Central memory CD4-positive, alpha-beta T cell (primary cell): ENCODE results near the gene ZNF625.

Experiments
- DNase-seq: peaks from one replicate; pipeline ENCODE4 v3.0.0; 2022
- total RNA-seq, 3 experiments: gene quantifications; one replicate each; lab custom pipeline; 2026; lab: John Stamatoyannopoulos, UW

The ZNF625 gene
- total RNA-seq = 0.05 to 0.19 (median 0.11) reads per million in 3 experiments

DNA sequence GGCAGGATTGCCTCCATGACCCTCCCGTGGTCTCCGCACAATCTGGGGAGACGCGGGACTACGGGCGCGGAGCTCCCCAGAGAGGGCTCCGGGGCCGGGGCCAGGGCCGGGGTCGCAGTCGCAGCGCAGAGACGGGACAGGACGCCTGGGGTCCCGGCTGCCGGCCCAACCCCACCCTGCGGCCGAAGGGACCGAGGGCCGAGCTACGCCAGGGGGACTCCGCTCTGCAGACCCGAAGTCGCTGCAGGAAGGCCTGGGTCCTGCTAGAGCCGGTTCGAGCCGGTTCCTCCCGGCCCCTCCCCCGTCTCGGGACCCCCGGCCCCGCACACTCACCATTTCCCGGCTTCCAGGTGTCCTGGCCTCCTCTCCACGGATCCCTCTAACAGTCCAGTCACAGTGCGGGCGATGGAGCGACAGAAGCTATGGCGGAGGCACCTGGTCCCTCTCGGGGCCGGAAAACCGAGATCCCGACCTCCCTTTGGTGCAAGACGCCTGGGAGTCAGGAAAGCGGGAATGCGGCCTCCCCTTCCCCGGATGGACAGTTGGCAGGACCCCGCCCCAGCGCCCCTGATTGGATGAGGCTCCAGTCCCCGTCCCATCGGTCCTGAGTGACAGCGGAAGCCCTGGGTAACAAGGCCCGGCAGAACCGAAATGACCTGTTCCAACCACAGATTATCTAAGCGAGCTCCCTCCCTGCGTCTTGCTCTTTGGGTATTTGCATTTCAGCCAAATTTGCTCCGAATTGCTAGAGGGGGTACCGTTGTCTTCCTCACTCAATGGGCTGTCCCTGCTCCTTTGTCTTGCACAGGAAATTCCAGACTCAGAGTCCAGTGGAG is at the start of gene ZNF625:
Gene ZNF625 (minus strand): TSS at position 512 of the 836 bp plus-strand sequence. CDS start 176 bp downstream, at position 336.
- no peak for DNase-seq

GRCh38 chr19:12205296-12205695 is 48.8 kb upstream of the ZNF625 start:
- no peak for DNase-seq

DNA sequence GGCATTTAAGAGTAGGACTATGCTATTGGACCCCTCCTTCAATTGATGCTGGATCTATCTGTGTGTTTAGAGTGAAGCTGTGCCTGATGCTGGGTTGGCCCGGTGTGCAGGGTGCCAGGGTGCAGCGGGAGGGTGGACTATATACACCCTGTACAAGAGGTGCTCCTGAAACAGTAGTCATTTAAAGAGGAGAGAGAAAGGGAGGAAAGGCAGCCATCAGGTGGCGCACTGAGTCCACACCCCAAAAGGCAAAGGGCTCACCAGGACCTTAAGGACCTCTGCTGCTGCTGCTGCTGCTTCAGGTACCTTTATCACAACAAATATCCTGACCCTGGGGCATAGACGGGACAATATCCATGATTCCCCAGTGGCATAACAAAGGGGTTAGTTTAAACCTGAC is 45.7 kb upstream of the ZNF625 start:
- DNase-seq = peak; percentile 42

GRCh38 chr19:12199757-12200419 is 43.4 kb upstream of the ZNF625 start:
- DNase-seq = no peak

- DNase-seq = no peak
Measured at GRCh38 chr19:12198136-12198535, 41.6 kb upstream of the ZNF625 start.

DNA sequence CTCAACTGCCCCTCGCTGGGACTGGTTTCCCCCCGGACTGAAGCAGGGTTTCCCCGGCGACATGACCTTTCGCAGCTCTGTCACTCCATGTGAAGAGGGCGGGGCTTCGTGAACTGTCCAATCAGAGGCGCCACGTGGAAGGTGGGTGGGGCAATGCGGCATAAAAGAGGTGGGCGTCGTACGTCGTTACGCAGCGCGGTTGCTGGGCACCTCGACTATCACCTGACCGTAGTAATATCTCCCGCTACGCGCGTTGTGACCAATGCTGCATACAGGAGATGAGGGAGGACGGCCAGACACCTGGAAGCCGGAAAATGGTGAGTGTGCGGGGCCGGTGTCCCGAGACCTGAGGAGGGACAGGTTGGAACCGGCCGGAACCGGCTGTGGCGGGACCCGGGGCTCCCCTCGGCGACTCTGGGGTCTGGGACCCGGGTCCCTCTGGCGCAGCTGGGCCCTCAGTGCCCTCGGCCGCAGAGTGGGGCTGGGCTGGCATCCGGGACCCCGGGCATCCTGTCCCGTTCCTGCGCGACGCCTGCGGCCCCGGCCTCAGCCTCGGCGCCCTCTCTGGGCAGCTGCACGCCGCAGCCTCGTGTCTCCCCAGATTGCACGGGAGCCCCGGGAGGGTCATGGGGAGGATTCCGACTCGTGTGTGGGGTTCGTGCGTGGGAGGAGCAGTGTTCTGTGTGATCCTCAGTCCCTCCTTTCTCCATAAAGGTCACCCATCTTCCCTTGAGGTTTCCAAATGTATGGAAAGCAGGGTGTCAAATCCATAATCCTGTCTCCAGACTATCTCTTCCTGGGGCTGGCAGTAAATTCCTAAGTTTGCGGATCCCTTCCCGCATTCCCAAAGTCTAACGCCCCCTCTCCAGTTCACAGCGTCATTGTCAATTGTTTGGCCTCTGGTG is 38.5 kb upstream of the ZNF625 start:
- peak; percentile 32 for DNase-seq

GRCh38 chr19:12187625-12188024 is 31.1 kb upstream of the ZNF625 start:
- no peak for DNase-seq

- no peak for DNase-seq
Measured at GRCh38 chr19:12180377-12180776, 23.8 kb upstream of the ZNF625 start.

- DNase-seq = no peak
Measured at GRCh38 chr19:12166626-12167025, 10.1 kb upstream of the ZNF625 start.

DNA sequence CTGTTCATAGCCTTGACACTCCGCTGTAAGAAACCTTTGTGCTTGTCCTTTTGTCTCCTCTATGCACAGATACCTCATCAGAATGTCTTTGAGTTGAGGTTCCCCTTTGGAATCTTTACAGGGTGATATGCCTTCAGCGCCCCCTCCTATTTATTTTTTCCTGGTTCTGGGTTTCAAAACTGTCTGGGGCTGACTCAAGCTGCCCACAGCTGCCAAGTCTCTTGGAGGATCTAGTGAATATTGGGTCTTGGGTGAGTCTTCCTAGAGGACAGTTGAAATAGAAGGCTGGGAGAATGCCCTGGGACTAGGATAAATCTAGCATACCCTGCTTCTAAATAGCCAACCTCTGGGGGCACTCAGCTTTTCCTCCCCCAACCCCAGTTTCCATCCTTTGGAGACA is 7.3 kb upstream of the ZNF625 start:
- DNase-seq = no peak

DNA sequence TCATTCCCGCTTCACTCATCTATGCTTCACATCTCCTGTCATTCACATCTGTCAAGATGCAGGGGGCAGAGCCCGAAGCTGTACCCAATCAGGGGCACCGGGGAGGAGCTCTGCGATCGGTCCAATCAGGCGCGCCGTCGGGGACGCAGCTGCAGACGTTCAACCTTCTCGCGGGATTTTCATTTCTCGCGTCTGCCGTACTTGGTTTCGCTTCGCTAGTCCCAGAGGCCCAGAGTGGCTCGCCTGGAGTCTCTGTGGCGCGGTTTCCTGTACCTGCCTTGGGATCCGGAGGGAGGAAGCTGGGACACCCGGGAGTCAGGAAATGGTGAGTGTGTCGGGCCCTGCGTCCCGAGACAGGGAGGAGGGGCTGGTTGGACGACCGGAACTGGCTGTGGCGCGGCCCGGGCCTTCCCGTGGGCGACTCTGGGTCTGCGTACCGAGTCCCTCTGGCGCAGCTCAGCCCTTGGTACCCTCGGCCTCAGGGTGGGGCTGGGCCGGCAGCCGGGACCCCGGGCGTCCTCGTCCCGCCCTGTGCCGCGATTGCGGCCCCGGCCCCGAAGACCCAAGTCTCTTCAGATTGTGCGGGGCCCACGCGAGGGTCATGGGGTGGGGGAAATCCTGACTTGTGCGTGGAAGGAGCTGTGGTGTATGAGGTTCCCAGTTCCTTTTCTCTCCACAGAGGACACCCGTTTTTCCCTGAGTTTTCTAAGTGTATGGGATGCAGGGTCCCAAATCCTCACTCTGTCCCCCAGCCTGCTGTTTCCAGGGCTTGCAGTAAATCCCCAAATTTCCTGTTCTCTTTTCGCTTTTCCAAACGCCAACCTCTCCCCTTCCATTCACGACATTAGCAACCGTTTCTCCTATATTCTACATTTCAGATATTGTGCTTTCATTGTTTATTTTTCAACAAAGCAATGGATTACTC is 6.6 kb upstream of the ZNF625 start, which contains the start of gene ZNF136:
Gene ZNF136 (plus strand): TSS at position 215 of the 925 bp plus-strand sequence. CDS start 108 bp downstream, at position 323.
- peak; percentile 90 for DNase-seq

DNA sequence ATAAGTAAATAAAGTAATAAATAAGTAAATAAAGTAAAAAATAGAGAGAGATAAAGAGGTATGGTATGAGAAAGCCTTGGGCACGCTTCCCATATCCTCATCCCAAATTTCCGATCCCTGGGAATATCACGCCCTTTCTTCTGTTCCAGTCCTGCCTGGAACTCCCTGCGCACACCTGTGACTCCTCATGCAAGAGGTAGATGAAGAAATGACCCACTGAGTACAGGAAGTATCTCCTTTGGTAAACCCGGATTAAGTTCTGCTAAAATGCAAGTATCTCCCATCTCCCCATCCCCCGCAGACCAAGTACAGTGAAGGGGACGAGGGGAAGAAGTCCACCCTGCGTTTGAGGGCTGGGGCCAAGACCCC is 6.0 kb upstream of the ZNF625 start:
- DNase-seq = no peak

GRCh38 chr19:12159773-12160414 is 3.4 kb upstream of the ZNF625 start:
- no peak for DNase-seq

DNA sequence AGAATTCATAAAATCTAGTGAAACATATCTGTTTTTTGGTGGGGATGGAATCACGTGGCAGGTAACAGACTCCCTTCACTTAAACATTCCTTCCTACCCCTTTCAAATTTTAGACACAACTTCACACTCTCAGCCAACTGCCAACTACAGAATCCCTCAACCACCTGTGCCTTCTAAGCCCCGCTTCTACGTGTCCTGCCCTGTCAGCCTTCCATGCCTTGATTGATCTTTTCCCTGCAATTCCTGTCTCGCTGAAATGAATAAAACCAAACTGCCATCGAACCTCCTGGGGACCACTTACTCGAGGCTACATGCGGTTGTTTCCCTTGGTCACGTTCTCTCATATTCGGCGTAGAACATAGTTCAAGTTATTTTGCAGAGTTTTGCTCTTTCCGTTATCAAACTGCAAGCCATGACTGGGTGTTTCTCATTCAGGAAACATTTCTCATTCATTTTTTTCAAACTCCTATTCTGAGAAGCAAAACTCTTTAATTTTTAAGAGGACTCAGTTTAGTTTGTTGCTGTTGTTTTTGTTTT is 1.1 kb downstream of the ZNF625 start:
- no peak for DNase-seq

GRCh38 chr19:12145348-12145747 is 11.2 kb downstream of the ZNF625 start:
- DNase-seq = no peak

- DNase-seq = no peak
Measured at GRCh38 chr19:12141405-12141736, 15.2 kb downstream of the ZNF625 start.

GRCh38 chr19:12140545-12141404 is 15.8 kb downstream of the ZNF625 start:
- peak; percentile 74 for DNase-seq

GRCh38 chr19:12139885-12140544 is 16.5 kb downstream of the ZNF625 start, which contains the start of gene ZNF20:
Gene ZNF20, minus strand, starts transcription at chr19:12140350. Its CDS starts 168 bp downstream, at chr19:12140182.
- peak; percentile 77 for DNase-seq

DNA sequence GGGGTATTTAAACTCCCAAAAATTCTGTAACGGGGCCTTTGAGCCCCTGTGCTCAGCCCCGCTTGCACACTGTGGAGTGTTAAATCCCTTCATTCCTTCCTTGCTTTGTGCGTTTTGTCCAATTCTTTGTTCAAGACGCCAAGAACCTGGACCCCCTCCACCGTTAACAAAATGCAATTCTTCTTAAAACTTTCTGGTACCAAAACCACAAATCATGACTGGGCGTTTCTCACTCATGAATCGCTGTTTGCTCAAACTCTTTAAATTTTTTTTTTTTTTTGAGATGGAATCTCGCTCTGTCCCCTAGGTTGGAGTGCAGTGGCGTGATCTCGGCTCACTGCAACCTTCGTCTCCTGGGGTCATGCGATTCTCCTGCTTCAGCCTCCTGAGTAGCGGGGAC is 17.3 kb downstream of the ZNF625 start:
- no peak for DNase-seq
